Osteoblast (primary cell): Measurements from ENCODE around the gene UGT3A2. TPM values are rescaled to one million over a fixed set of nuclear protein-coding genes. Genes with fewer than 3 reads are reported as not detected.
"Not testable (repeated sequence)": the region's sequence is repeated elsewhere in the genome, so short reads cannot be mapped to it uniquely, and the experiment has no call there.

Source experiments
- DNase-seq: peaks from one replicate; pipeline ENCODE4 v3.0.0; 2011; ENCODE audit warnings: low spot score, mixed read lengths; ENCODE audit not compliant: insufficient read length; ENCODE audit errors: missing footprints
- H2AFZ ChIP-seq: 2 replicates; pipeline ENCODE4 v1.6.0; 2011; ENCODE audit warnings: mild to moderate bottlenecking, low read length
- H3K27ac ChIP-seq: 2 replicates; pipeline ENCODE4 v1.5.1; 2011; ENCODE audit warnings: mild to moderate bottlenecking, low read depth, low read length, moderate library complexity
- H3K27me3 ChIP-seq: 2 replicates; pipeline ENCODE4 v1.6.0; 2012; ENCODE audit warnings: mild to moderate bottlenecking, control low read depth, inconsistent platforms, low read length, moderate library complexity; ENCODE audit not compliant: insufficient read depth
- H3K36me3 ChIP-seq: 2 replicates; pipeline ENCODE4 v1.5.1; 2011; ENCODE audit warnings: mild to moderate bottlenecking, low read length, control low read depth, moderate library complexity; ENCODE audit not compliant: insufficient read depth
- H3K4me1 ChIP-seq: 2 replicates; pipeline ENCODE4 v1.5.1; 2011; ENCODE audit warnings: mild to moderate bottlenecking, low read length, control low read depth, moderate library complexity; ENCODE audit not compliant: insufficient read depth
- H3K4me2 ChIP-seq: 2 replicates; pipeline ENCODE4 v1.6.0; 2011; ENCODE audit warnings: mild to moderate bottlenecking, low read length; ENCODE audit not compliant: insufficient read depth
- H3K4me3 ChIP-seq: fragments of 200-600 bp; sonication (generic); 3 replicates; pipeline ENCODE4 v1.5.1; 2012; ENCODE audit warnings: mild to moderate bottlenecking, low read length, inconsistent platforms; ENCODE audit not compliant: insufficient read depth
- H3K79me2 ChIP-seq: 2 replicates; pipeline ENCODE4 v1.6.0; 2012; ENCODE audit warnings: mild to moderate bottlenecking, low read length, control low read depth, inconsistent platforms; ENCODE audit not compliant: insufficient read depth
- H3K9me3 ChIP-seq: 2 replicates; pipeline ENCODE4 v1.5.1; 2011; ENCODE audit warnings: low read depth, low read length, control low read depth
- H4K20me1 ChIP-seq: 2 replicates; pipeline ENCODE4 v1.6.0; 2012; ENCODE audit warnings: mild to moderate bottlenecking, low read length, control low read depth; ENCODE audit not compliant: insufficient read depth
- CTCF ChIP-seq: IDR thresholded peaks from 2 replicates; pipeline ENCODE4 v1.5.1; 2011; ENCODE audit warnings: mild to moderate bottlenecking, low read depth, low read length, moderate library complexity; ENCODE audit errors: extremely low read depth
- total RNA-seq: library from RNA; depleted of rRNA; stranded (reverse); fragments of >200 nt; gene quantifications from 2 replicates; pipeline ENCODE4 v1.2.3, GENCODE V29; 2012

The UGT3A2 gene
- total RNA-seq, 1 donor, result under 0.01 TPM

GRCh38 chr5:36041537-36041845 lies 25.2 kb downstream of the UGT3A2 start:
- no peak overlapping the region for H3K4me3 ChIP-seq
- H4K20me1 ChIP-seq, result no peaks in the 10 kb centered on the region
- H3K4me1 ChIP-seq, result no peaks in the 10 kb centered on the region
- no peaks in the 10 kb centered on the region for H3K36me3 ChIP-seq
- no peak for DNase-seq
- H3K4me2 ChIP-seq, result no peak overlapping the region
- H3K79me2 ChIP-seq, result no peaks in the 10 kb centered on the region
- TF ChIP-seq CTCF, result no peak
- H3K9me3 ChIP-seq, result no peaks in the 10 kb centered on the region
- no peaks in the 10 kb centered on the region for H3K27me3 ChIP-seq
- H2AFZ ChIP-seq, result no peak overlapping the region
- H3K27ac ChIP-seq, result no peak overlapping the region

GRCh38 chr5:36040651-36041536 lies 25.8 kb downstream of the UGT3A2 start:
- Histone ChIP-seq H3K4me3 (no peak overlapping the region), H3K9me3 (no peaks in the 10 kb centered on the region), H3K27me3 (no peaks in the 10 kb centered on the region), H3K36me3 (no peaks in the 10 kb centered on the region), H3K4me1 (no peaks in the 10 kb centered on the region), H2AFZ (no peak overlapping the region), H3K27ac (no peak overlapping the region), H3K79me2 (no peaks in the 10 kb centered on the region), H4K20me1 (no peaks in the 10 kb centered on the region), H3K4me2 (no peak overlapping the region)
- DNase-seq, result no peak
- no peak for TF ChIP-seq CTCF

GRCh38 chr5:36035696-36036095 lies 31.0 kb downstream of the UGT3A2 start:
- Histone ChIP-seq H3K9me3 (no peaks in the 10 kb centered on the region), H4K20me1 (no peaks in the 10 kb centered on the region), H3K4me3 (no peak overlapping the region), H3K79me2 (no peaks in the 10 kb centered on the region), H2AFZ (no peak overlapping the region), H3K4me1 (no peaks in the 10 kb centered on the region), H3K4me2 (no peak overlapping the region), H3K36me3 (no peaks in the 10 kb centered on the region), H3K27ac (no peak overlapping the region), H3K27me3 (no peaks in the 10 kb centered on the region)
- TF ChIP-seq CTCF, result no peak
- no peak for DNase-seq

- not testable (repeated sequence) for H4K20me1 ChIP-seq, H3K9me3 ChIP-seq, H3K4me1 ChIP-seq, H3K27me3 ChIP-seq, H3K79me2 ChIP-seq, H2AFZ ChIP-seq, DNase-seq, H3K27ac ChIP-seq, H3K36me3 ChIP-seq, H3K4me2 ChIP-seq, H3K4me3 ChIP-seq
Observed at GRCh38 chr5:36034536-36035134, 32.0 kb downstream of the UGT3A2 start.
